Measurements from ENCODE around the gene GPR55. TPM values are rescaled to one million over a fixed set of nuclear protein-coding genes. Genes with fewer than 3 reads are reported as not detected.

Gene GPR55
- total RNA-seq, 3 donors from 2014 or later = 1.2 to 1.6 (median 1.5) TPM

DNA sequence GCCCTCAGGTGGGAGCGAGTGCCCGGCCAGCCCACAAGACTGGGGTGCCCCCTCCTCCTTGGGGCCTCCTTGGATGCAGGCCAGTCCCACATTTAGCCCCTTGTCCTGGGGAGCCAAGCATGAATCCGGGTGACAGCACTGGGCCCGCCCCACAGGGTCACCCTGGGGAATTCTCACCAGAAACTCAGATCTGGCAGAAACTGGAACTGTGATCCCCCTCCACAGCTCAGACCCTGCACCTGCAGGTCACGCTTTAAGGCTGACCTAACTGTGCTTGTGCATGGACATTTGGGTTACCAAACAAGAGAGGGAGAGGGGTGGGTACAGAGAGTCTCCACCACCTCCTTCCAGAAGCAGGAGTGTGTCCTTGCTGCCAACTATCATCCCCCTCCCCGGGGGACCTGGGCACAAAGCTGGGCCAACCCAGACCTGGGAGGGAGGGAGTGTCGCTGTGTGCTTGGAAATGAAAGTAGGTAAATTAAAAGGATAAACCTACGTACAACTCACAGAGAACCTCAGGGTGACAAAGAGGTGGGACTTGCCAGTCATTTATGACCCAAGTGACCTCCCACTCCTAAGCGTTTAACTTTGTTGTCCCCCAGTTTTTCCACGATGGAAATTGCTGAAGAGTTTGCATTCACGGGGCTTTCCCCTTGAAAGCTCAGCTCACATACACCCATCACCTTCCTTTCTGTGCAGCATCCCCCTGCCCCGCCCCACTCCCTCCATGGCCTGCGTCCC, 51.2 kb downstream of the GPR55 start:
- Mint-ChIP-seq H3K27me3 (ENCODE audit: low read depth) (no peaks in the 10 kb centered on the region), H3K36me3 (ENCODE audit: insufficient read depth) (peaks cover 6% of the 10 kb centered on the region), H3K4me1 (ENCODE audit: low read depth) (peaks cover 44% of the 10 kb centered on the region), H3K4me3 (no peak overlapping the region), H3K9me3 (no peaks in the 10 kb centered on the region)
- peak; percentile 37 to 49 for ATAC-seq
- DNase-seq = no peak

DNA sequence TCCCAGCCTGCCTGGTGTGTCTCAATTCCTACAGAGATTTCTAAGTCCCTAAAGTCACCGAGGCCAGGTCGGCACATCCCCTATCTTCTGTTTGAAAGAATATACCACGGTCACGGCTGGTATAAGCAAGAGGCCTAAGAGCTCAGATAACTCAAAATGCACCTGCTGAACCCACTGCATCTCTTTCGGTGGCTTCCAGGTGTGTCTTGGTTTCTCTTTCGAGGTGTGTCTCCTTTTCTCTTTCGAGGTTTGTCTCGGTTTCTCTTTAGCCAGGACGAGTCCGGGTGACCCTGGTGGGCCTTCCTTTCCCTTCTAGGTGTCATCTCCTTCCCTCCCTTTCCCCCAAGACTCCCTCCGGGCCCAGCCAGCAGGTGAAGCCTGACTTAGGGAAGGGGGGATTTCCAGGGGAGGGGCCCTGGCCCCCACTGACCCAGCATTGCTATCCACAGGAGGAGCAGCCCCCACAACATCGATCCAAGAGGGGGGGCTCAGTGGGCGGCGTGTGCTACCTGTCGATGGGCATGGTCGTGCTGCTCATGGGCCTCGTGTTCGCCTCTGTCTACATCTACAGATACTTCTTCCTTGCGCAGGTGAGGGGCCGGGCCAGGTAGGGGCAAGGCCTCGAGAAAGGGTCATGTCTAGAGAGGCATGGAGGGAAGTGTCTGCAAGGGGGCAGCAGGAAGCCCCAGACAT, 51.9 kb downstream of the GPR55 start:
- Mint-ChIP-seq H3K4me3 (no peak overlapping the region), H3K27me3 (ENCODE audit: low read depth) (no peaks in the 10 kb centered on the region), H3K4me1 (ENCODE audit: low read depth) (peaks cover 44% of the 10 kb centered on the region), H3K9me3 (no peaks in the 10 kb centered on the region), H3K36me3 (ENCODE audit: insufficient read depth) (peaks cover 6% of the 10 kb centered on the region)
- no peak for DNase-seq
- ATAC-seq = peak; percentile 24 to 46

- no peak overlapping the region for H3K4me3 Mint-ChIP-seq
- H3K4me1 Mint-ChIP-seq (ENCODE audit: low read depth) = peaks cover 40% of the 10 kb centered on the region
- no peaks in the 10 kb centered on the region for H3K9me3 Mint-ChIP-seq
- ATAC-seq (no peak), DNase-seq (no peak)
- peaks cover 1% of the 10 kb centered on the region for H3K36me3 Mint-ChIP-seq (ENCODE audit: insufficient read depth)
- no peaks in the 10 kb centered on the region for H3K27me3 Mint-ChIP-seq (ENCODE audit: low read depth)
Measured at GRCh38 chr2:230872151-230872967, 52.7 kb downstream of the GPR55 start.

DNA sequence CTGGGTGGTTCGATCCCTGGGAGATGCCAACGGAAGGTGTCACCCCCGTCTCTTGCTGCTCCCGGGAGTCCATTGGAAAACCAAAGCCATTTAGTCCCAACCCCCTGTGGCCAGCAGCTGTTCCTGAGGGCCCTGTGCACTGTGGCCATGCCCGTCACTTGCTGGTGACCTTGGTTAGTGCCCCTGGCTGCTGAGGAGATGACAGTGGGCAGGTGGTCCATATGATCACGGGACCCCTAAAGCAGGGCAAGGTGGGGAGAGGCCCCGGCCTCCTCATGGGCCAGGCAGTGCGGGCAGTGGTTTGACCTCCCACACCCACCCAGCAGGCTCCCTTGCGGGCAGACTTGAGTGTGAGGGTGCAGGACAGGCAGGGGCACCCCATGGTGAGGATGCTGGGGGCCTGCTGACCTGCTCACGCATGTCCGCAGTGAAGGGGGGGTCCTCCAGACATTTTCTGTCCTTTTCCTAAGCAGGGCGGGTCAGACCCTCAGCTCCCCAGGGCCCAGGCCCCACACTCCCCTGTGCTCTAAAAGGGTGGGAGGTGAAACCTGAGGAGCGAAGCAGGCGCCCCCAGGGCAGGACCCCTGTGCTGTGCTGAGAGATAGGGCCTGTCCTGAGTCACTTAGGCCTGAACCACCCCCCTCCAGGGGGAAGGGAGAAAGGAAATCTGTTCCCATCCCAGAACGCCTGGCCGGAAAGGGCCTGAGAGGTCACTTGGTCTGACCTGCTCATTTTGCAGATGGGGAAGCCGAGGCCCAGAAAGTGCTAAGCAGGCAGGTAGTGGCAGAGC, 53.5 kb downstream of the GPR55 start:
- Mint-ChIP-seq H3K36me3 (ENCODE audit: insufficient read depth) (no peaks in the 10 kb centered on the region), H3K9me3 (no peaks in the 10 kb centered on the region), H3K4me1 (ENCODE audit: low read depth) (peaks cover 44% of the 10 kb centered on the region), H3K27me3 (ENCODE audit: low read depth) (no peaks in the 10 kb centered on the region), H3K4me3 (no peak overlapping the region)
- no peak for DNase-seq
- no peak for ATAC-seq

DNA sequence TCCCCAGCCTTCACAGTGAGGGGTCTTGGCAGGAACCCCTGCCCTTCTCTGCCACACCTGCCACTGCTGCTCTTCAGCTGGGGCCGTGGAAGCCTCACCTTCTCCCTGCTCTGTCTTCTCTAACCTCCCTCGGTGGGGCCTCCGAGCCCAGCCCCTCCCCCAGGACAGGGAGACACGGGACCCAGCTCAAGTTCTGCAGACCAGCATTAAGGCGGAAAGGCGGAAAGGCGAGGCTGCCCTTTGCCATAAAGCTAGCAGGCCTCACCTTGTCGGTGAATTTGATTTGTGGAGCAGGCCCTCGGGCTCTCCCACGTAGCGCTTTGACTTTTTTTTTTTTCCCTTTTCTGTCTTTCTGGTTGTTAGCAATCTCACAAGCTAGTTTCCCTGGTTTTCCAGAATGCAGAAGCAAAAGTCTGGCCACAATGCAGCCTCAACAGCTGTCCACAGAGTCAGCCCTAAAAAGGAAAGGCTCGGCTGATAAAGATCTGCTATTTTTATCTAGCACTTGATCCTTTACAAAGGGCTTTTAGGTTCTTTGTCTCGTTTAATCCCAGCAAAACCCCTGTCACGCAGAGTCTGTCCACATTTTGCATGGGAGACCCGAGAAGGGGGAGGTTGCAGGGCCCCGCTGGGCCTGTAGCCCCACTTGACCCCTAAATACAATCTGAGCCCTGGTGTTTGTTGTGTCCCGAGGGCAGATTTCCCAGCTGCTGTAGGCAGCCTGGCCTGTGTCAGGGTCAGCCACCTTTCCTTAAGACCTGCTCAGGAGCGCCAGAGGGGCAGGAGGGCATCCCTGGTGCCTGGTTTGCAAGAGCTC, 54.3 kb downstream of the GPR55 start:
- no peaks in the 10 kb centered on the region for H3K36me3 Mint-ChIP-seq (ENCODE audit: insufficient read depth)
- DNase-seq = no peak
- no peak overlapping the region for H3K4me3 Mint-ChIP-seq
- ATAC-seq = no peak
- peaks cover 50% of the 10 kb centered on the region for H3K4me1 Mint-ChIP-seq (ENCODE audit: low read depth)
- no peaks in the 10 kb centered on the region for H3K9me3 Mint-ChIP-seq
- H3K27me3 Mint-ChIP-seq (ENCODE audit: low read depth) = no peaks in the 10 kb centered on the region

GRCh38 chr2:230869914-230870543, 55.0 kb downstream of the GPR55 start:
- no peaks in the 10 kb centered on the region for H3K27me3 Mint-ChIP-seq (ENCODE audit: low read depth)
- no peaks in the 10 kb centered on the region for H3K9me3 Mint-ChIP-seq
- ATAC-seq (no peak), DNase-seq (no peak)
- no peak overlapping the region for H3K4me3 Mint-ChIP-seq
- no peaks in the 10 kb centered on the region for H3K36me3 Mint-ChIP-seq (ENCODE audit: insufficient read depth)
- H3K4me1 Mint-ChIP-seq (ENCODE audit: low read depth) = peaks cover 47% of the 10 kb centered on the region

- DNase-seq = no peak
- H3K27me3 Mint-ChIP-seq (ENCODE audit: low read depth) = no peaks in the 10 kb centered on the region
- no peaks in the 10 kb centered on the region for H3K36me3 Mint-ChIP-seq (ENCODE audit: insufficient read depth)
- H3K4me1 Mint-ChIP-seq (ENCODE audit: low read depth) = peaks cover 45% of the 10 kb centered on the region
- ATAC-seq = no peak
- H3K4me3 Mint-ChIP-seq = no peak overlapping the region
- no peaks in the 10 kb centered on the region for H3K9me3 Mint-ChIP-seq
Measured at GRCh38 chr2:230868947-230869913, 55.8 kb downstream of the GPR55 start.

- Mint-ChIP-seq H3K4me3 (no peak overlapping the region), H3K9me3 (no peaks in the 10 kb centered on the region), H3K27me3 (ENCODE audit: low read depth) (no peaks in the 10 kb centered on the region), H3K36me3 (ENCODE audit: insufficient read depth) (no peaks in the 10 kb centered on the region), H3K4me1 (ENCODE audit: low read depth) (peaks cover 42% of the 10 kb centered on the region)
- DNase-seq (no peak), ATAC-seq (no peak)
Measured at GRCh38 chr2:230868161-230868946, 56.7 kb downstream of the GPR55 start.

DNA sequence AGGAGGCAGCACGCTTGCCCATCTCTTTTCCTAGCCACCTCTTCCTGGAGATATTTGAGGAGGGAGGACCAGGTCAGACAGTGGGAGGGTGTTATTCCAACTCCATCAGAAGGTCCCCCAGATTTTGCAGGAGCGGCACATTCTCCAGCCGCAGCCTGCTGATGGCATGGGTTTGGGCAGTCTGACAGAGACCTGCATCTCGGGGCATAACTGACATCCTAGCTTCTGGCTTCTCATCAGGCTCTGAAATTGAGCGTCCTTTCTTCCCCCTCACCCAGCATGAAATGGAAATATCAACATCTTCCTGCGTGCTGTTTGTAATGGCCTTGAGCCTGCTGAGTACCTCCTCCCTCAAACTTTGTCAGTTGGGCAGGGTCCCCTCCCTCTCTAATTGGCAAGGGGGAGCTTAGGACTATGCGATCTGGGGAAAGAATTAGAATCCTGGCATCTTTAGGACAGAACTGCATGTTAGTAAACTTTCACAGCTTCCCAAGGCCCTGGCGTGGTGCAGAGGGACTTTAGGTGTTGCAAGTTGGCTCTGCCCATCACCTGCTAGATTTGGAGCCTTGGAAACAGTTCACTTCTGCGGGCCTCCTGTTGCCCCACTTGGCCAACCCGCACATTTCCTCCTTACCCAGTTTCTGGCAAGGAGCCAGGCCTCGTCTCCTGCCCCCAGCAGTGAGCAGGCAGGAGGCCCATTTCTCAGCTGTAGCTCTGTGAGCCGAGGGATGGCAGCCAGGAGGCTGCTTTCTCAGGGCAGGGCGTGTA, 58.1 kb downstream of the GPR55 start:
- H3K4me3 Mint-ChIP-seq = peak overlapping the region; percentile 63
- DNase-seq = peak; percentile 54
- H3K36me3 Mint-ChIP-seq (ENCODE audit: insufficient read depth) = no peaks in the 10 kb centered on the region
- ATAC-seq = no peak
- peaks cover 37% of the 10 kb centered on the region for H3K4me1 Mint-ChIP-seq (ENCODE audit: low read depth)
- H3K27me3 Mint-ChIP-seq (ENCODE audit: low read depth) = no peaks in the 10 kb centered on the region
- H3K9me3 Mint-ChIP-seq = no peaks in the 10 kb centered on the region

- Mint-ChIP-seq H3K36me3 (ENCODE audit: insufficient read depth) (no peaks in the 10 kb centered on the region), H3K4me1 (ENCODE audit: low read depth) (peaks cover 44% of the 10 kb centered on the region), H3K9me3 (no peaks in the 10 kb centered on the region), H3K4me3 (peak overlapping the region; percentile 89), H3K27me3 (ENCODE audit: low read depth) (peaks cover 6% of the 10 kb centered on the region)
- no peak for ATAC-seq
- no peak for DNase-seq
Measured at GRCh38 chr2:230865766-230866755, 59.0 kb downstream of the GPR55 start.

Measured in activated T-cell treated with anti-CD3 and anti-CD28 coated beads, Interleukin-2, amount 50 U/mL, for 4 hours (primary cell).